Ammon's horn (tissue), 1 donor: ENCODE results near the gene HLTF.
"Not testable (repeated sequence)": the region's sequence is repeated elsewhere in the genome, so short reads cannot be mapped to it uniquely, and the experiment has no call there.

Experiments
- DNase-seq: peaks from one replicate; pipeline ENCODE4 v3.0.0-alpha.2; 2016; ENCODE audit warnings: low spot score

HLTF gene, protein sequence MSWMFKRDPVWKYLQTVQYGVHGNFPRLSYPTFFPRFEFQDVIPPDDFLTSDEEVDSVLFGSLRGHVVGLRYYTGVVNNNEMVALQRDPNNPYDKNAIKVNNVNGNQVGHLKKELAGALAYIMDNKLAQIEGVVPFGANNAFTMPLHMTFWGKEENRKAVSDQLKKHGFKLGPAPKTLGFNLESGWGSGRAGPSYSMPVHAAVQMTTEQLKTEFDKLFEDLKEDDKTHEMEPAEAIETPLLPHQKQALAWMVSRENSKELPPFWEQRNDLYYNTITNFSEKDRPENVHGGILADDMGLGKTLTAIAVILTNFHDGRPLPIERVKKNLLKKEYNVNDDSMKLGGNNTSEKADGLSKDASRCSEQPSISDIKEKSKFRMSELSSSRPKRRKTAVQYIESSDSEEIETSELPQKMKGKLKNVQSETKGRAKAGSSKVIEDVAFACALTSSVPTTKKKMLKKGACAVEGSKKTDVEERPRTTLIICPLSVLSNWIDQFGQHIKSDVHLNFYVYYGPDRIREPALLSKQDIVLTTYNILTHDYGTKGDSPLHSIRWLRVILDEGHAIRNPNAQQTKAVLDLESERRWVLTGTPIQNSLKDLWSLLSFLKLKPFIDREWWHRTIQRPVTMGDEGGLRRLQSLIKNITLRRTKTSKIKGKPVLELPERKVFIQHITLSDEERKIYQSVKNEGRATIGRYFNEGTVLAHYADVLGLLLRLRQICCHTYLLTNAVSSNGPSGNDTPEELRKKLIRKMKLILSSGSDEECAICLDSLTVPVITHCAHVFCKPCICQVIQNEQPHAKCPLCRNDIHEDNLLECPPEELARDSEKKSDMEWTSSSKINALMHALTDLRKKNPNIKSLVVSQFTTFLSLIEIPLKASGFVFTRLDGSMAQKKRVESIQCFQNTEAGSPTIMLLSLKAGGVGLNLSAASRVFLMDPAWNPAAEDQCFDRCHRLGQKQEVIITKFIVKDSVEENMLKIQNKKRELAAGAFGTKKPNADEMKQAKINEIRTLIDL

GRCh38 chr3:149086232-149086988, at the start of gene HLTF:
Gene HLTF (minus strand): TSS chr3:149086533. CDS start chr3:149086336, 197 bp downstream.
- peak; percentile 97 for DNase-seq

- DNase-seq: no peak
These were observed 48.2 kb upstream of the HLTF start for GRCh38 chr3:149134575-149134974.

DNA sequence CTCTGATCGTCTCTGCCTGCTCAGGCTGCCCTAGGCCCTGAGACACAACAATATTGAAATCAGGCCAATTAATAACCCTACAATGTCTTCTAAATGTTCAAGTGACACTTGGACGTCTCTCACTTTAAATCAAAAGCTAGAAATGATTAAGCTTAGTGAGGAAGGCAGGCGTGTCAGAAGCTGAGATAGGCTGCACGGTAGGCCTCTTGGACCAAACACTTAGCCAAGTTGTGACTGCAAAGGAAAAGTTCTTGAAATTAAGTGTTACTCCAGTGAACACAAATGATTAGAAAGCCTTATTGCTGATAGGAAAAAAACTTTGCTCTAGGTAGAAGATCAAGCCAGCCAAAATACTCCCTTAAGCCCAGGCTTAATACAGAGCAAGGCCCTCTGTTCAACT, 45.3 kb upstream of the HLTF start:
- DNase-seq: no peak

DNA sequence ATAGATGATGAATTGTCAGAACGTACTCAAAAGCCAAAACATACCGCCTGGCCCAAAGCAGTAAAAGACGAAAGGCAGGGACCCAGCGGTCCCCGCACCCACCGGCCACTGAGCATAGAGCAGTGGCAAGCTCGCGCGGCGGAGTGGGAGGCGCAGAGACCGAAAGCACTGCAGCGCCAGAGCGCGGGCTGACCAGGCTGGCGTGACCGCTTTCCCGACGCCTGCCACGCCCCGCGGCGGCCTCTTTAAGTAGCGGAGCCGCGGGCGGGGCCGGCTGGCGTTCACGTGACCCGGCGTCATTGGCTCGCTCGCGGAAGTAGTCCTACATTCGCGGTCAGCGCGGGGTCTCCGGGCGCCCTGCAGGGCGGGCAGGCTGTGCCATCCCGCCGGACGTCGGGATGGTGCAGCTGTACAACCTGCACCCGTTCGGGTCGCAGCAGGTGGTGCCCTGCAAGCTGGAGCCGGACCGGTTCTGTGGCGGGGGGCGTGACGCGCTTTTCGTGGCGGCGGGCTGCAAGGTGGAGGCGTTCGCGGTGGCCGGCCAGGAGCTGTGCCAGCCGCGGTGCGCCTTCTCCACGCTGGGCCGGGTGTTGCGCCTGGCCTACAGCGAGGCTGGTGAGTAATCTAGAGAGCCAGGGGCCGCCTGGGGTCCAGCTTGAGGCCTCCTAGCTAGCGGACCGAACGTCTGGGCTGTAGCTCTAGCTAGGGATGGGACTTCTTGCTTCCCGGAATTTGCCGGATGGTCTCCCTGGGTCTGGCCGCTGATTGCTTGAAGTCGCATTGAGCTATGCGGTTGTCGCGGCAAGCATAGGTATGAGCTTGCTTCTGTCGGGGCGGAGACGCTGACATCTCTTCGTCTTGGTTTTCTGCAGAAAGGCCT, 43.2 kb upstream of the HLTF start, which contains the start of gene HPS3:
Gene HPS3 (plus strand): TSS at position 313 of the 880 bp plus-strand sequence. CDS start 86 bp downstream, at position 399.
- peak; percentile 94 for DNase-seq

DNA sequence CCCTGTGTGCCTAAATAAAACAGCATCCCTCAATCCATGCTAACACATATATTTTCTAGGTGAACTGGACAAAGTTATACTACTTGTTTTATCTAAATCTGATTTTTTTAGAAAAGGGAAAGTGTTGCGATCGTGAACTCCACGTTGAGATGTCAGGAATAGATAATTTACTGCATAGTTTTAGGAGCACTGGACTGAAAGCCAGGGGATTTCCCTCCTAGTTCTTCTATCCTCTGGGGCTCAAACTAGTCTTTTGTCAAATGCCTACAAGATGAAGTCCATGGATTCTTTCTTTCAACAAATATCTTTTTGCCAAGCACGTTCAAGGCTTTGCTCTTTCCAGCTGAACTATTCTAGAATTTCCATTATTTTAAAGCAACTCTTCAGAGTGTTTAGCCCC, 42.5 kb upstream of the HLTF start:
- no peak for DNase-seq

DNA sequence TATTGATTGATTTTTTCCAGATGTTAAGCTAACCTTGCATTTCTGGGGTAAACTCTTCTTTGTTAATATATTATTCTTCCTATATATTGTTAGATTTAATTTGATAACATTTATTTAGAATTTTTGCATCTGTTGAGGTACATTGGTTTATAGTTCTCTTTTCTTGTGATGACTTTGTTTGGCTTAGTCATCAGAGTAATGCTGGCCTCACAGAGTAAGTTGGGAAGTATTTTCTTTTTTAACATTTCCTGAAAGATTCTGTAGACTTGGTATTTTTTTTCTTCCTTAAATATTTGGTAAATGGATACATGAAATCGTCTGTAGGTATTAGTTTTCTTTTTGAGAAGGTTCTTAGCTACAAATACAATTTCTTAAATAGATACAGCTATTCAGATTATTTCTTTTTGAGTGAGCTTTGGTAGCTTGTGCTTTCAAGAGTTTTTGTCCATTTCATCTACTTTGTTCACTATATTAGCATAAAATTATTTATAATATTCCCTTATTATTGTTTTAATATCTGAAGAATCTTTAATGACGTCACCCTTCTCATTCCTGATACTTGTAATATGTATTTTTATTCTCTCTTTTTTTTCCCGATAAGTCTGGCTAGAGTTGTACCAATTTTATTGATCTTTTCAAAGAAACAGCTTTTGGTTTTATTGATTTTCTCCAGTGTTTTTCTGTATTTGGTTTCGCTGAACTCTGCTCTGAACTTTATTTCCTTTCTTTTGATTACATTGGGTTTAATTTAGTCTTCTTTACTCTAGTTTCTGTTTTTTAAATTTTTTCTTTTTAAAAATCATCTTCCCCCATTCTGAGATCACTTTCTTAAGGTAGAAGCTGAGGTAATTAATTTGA, 36.6 kb upstream of the HLTF start:
- no peak for DNase-seq

DNA sequence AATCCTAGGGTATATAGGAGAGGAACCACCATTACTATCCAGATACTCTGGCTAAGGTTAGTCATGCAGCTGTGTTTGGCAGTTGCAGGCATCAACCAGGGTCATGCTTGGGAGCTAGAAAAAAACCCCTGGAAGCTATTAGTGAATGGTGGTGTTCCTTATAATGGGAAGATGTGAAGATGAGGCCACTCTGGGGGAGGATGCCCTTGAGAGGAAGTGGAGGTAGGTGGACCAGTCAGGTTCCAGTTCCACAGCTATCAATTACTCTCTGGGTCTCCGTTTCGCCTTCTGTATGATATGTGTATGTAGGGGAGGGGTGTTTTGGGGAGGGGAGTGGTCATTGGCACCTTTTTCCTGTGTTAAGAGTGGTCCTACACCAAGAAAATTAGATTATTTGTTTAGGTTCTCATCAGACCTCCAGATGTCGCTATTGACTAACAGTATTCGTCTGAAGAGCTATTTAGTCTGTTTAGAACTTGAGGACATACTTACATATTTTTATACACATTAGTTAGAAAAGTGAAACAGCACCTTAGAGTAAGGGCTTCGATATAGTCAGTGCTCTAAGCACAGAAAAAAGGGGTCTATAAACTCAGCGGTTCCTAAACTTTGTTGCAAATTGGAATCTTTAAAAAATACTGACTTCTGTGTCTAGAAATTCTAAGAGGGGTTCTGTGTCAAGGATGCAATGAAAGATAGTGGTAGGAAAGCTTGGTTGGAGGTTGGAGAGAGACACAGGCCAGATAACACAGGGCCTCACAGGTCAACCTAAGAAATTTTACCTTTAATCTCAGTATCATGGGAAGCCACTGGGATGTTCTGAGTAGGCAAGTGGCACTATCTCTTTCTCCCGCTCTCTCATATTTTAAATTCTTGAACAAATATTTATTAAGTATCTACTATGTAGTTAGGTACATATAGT, 34.0 kb upstream of the HLTF start:
- DNase-seq: peak; percentile 77

- DNase-seq: no peak
These were observed 33.1 kb upstream of the HLTF start for GRCh38 chr3:149119466-149119865.

- DNase-seq: no peak
These were observed 32.4 kb upstream of the HLTF start for GRCh38 chr3:149118724-149119123.

GRCh38 chr3:149115114-149115513, 28.8 kb upstream of the HLTF start:
- no peak for DNase-seq

DNA sequence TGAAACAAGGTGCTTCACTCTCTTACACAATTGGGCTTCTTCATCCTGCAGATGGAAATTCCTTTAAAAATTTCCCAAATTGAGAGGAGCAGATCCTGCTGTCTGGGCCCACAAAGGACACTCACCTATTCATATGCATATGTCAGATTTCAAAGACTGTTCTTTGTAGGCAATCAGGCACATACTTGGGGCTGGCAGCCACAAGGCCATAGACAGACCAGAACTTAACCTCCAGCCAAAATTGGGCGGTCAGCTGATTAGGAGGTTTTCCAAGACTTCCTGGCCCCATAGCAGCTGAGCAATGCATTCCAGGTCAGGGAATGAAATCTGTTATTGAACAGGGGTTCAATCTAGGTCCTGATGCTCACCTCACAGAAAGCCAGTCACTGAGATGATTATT, 28.1 kb upstream of the HLTF start:
- no peak for DNase-seq

DNA sequence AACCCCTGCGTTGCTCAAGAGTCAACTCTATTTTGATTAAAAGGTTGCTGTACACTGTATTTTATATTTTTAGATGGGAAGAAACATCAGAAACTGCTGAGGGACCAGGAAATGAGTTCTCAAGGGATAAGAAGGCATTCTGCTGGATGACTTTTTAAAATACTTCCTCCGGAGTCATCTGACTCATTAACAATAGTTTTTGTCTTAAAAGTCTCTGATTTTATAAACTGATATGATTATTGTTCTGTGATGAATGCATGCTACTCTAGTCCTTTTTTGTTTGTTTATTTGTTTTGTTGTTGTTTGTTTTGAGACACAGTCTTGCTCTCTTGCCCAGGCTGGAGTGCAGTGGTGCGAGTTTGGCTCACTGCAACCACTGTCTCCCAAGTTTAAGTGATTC, 18.2 kb upstream of the HLTF start:
- DNase-seq: no peak

DNA sequence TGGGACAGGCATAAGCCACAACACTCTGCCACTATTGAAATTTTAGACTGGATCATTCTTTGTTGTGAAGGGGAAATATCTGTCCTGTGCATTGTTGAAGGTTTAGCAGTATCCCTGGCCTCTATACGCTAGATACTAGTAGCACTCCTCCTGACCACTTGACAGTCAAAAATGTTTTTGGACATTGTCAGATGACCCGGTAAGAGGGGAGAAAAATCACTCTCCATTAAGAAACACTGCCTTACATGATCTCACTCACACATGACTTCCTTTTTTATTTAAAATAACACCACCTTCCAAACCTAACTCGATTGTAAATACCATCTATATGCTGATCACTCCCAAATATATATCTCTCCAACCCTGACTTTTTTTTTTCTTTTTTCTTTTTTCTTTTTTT, 15.3 kb upstream of the HLTF start:
- no peak for DNase-seq

DNA sequence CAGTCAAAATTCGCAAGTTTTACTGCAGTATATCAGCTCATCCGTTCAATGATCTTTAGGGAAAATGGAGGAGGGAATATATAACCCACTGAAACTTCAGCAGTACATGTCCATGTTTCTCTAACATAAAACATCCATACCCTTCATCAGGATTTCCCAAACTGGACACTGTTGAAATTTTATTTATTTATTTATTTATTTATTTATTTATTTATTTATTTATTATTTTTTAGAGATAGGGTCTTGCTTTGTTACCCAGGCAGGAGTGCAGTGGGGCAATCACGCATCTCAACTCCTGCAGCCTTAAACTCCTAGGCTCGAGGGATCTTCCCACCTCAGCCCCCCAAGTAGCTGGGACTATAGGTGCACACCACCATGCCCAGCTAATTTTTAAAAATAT, 14.8 kb upstream of the HLTF start:
- no peak for DNase-seq

- not testable (repeated sequence) for DNase-seq
These were observed 11.7 kb upstream of the HLTF start for GRCh38 chr3:149097987-149098386.

DNA sequence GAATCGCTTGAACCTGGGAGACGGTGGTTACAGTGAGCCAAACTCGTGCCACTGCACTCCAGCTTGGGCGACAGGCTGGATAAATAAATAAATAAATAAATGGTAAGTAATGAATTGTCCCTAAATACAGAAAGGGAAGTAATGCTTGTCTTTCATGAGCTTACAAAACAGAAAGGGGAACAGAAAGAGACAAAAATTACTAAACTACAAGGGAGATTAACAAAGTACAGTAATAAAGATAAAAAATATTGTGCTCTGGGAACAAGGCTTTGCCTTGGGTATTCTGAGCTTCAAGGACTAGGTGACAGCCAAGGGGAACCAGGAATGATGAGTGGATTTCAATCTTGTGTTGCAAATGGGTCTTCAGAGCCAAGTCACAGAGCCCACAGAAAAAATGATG, 9.2 kb upstream of the HLTF start:
- no peak for DNase-seq

GRCh38 chr3:149091983-149092382, 5.7 kb upstream of the HLTF start:
- no peak for DNase-seq

- DNase-seq: no peak
These were observed 4.6 kb upstream of the HLTF start for GRCh38 chr3:149090907-149091306.

- DNase-seq: no peak
These were observed 4.1 kb upstream of the HLTF start for GRCh38 chr3:149090461-149090860.
